GM21526 (cell line): ENCODE data around the gene RUFY4.

ENCODE experiments used
- ATAC-seq: cut with Tn5 transposase; IDR thresholded peaks from one replicate; pipeline ENCODE4 v1.9.1; 2021; ENCODE audit warnings: moderate library complexity; ENCODE audit not compliant: unreplicated experiment, low FRiP score

The RUFY4 gene

GRCh38 chr2:218060950-218061660 is 7.9 kb upstream of the RUFY4 start:
- ATAC-seq = no peak

GRCh38 chr2:218063486-218063885 is 5.6 kb upstream of the RUFY4 start:
- peak; percentile 84 for ATAC-seq

- ATAC-seq = no peak
These were observed 5.2 kb upstream of the RUFY4 start for GRCh38 chr2:218063896-218064295.

GRCh38 chr2:218065239-218066006 is 3.6 kb upstream of the RUFY4 start:
- ATAC-seq = no peak

- ATAC-seq = no peak
These were observed 2.0 kb upstream of the RUFY4 start for GRCh38 chr2:218066926-218067515.

GRCh38 chr2:218067523-218067922 is 1.5 kb upstream of the RUFY4 start:
- ATAC-seq = no peak

DNA sequence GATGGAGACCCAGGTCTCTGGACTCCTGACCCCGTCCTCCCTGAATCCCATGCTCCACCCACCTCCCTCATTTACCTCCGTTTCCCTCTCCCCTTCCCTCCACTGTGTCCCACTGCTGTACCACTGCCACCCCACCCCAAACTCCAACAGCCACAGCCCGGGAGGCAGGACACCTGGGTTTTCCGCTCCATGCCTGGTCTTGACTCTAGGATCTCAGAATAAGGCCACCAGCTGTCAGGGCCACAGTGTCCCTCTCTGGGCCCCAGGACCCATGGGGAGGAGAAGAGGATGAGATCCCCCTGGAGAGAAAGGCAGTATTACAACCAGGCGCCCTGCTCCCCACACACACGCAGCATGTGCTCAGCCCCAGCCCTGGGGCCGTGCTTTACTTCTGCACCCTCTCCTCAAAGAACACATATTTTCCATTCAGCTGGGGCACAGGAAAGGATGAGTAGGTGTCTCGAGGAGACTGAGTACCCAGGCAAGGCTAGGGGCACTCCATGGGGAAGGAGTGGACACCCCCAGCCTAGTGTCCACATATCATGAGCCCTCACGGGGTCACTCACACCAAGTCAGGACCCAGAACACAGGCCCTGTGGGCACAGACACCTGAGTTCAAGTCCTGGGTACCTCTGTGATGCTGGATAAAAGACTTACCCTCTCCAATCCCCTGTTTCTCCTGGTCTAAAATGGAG is 700 bp downstream of the RUFY4 start:
- ATAC-seq = no peak

DNA sequence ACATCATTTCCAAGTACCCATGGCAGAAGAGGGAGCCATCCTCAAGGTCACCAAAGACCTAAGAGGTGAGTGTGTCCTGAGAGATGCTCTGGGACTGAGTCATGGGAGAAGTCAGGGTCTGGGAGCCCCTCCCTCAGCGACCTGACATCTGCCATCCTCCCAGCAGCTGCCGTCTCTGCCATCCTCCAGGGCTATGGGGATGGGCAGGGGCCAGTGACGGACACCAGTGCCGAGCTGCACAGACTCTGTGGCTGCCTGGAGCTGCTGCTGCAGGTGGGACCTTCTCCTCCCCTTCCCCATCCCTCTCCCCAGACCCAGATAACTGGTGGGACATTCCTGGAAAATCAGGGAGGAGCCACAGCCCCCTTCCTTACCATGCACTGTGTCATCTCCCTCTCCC is 1.5 kb downstream of the RUFY4 start:
- ATAC-seq = no peak

- no peak for ATAC-seq
These were observed 2.3 kb downstream of the RUFY4 start for GRCh38 chr2:218071218-218071937.

DNA sequence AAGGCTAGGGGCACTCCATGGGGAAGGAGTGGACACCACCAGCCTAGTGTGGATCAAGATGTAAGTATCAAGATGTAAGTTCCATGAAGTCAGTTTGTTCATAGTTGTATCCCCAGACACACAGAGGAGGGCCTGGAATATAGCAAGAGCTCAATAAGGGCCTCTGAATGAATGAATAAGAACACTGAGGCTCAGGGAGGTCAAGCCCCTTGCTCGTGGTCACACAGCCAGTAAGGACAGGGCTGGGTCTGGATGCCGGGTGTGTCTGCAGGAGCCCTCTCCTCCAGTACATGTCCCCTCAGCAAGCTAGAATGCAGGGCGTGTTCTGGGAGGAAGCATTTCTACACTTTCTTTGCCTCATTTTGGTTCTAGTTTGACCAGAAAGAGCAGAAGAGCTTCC is 2.9 kb downstream of the RUFY4 start:
- ATAC-seq = no peak

DNA sequence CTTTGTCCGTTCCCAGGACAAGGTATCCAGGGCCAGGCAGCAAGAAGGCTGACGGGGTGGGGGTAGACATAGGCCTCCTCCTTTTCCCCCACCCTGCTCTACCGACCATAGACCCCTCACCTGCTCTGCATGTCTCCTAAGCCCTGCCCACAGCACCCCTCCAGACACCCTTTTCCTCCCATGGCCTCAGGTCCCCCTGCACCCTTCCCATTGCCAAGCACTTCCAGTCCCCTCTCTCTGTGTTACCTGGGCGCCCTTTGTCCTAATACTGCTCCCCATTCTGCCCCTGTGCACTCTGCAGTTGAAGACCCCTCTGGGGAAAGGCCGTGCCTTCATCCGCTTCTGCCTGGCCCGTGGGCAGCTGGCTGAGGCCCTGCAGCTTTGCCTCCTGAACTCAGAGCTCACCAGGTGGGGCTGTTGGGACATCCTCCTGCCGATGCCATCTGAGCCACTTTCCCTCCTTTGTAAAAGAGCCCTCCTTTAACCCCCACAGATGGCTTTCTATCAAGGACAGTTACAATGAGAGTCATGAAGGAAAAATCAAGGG is 3.5 kb downstream of the RUFY4 start:
- no peak for ATAC-seq

GRCh38 chr2:218073185-218073584 is 4.1 kb downstream of the RUFY4 start:
- no peak for ATAC-seq

GRCh38 chr2:218074031-218074430 is 5.0 kb downstream of the RUFY4 start:
- ATAC-seq = peak; percentile 48

DNA sequence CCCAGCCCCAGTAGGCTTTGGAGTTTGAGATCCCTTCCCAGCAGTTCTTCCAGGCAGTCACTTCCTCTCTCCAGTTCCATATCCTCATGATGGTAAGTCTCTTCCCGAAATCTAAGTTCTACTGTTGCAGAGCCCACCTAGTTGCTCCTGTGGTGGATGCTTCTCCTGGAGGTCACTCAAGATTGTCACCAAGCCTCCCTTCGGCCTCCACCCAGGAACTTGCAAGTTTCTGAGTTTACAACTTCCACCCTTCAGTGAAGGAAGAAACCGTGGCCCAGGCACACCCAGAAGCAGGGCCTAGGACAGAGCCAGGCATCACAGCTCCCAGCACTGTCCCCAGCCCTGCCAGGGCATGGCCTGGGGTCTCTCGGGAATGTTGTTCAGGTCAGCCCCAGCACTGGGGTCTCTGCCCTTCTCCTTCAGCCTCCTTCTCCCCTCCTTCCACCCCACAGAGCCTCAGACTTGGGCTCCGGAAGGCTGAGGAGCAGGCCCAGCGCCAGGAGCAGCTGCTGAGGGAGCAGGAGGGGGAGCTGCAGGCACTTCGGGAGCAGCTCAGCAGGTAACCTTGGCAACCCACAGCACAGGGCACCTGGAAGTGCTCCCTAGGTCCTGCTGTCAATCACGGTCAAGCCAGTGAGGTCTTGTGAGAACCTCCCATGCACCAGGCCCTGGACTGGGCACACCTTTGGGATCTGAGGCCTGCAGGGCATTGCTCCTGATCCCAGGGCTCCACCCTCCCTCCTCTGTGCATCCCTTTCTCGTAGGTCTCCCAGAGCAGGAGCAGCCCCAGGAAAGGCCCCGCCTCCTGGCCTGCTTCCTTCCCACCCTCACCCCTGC is 7.1 kb downstream of the RUFY4 start:
- ATAC-seq = no peak

GRCh38 chr2:218077464-218078216 is 8.6 kb downstream of the RUFY4 start:
- ATAC-seq = no peak

GRCh38 chr2:218079943-218080913 is 11.2 kb downstream of the RUFY4 start:
- no peak for ATAC-seq

GRCh38 chr2:218081063-218081462 is 12.0 kb downstream of the RUFY4 start:
- peak; percentile 91 for ATAC-seq
